Heart left ventricle (tissue), 16 donors: Measurements from ENCODE around the gene CCDC86. TPM values are rescaled to one million over a fixed set of nuclear protein-coding genes. Genes with fewer than 3 reads are reported as not detected.

ENCODE experiments used
- ATAC-seq, 4 donors: fragments of 200-7000 bp; cut with Tn5 transposase; one replicate each; pipeline ENCODE4 v1.9.1; 2020 to 2022; ENCODE audit warnings: moderate library complexity in 4 of 4, mild to moderate bottlenecking in 3 of 4, moderate number of reproducible peaks in 1 of 4
- DNase-seq, 5 donors: peaks; one replicate each; pipeline ENCODE4 v3.0.0-alpha.2; 2020
- H3K27ac ChIP-seq, 12 donors: fragments of 200-600 bp; sonication (generic) in 4 of 12; one replicate each; pipeline versions ENCODE4 v1.5.0 to v1.8.0; 2016 to 2022; ENCODE audit warnings: mild to moderate bottlenecking in 2 of 12
- H3K27me3 ChIP-seq, 9 donors: fragments of 200-600 bp; sonication (generic) in 2 of 9; one replicate each; pipeline versions ENCODE4 v1.5.1 to v1.8.0; 2016 to 2022; ENCODE audit warnings: mild to moderate bottlenecking in 3 of 9
- H3K36me3 ChIP-seq, 9 donors: fragments of 200-600 bp; sonication (generic) in 2 of 9; one replicate each; pipeline versions ENCODE4 v1.5.0 to v1.8.0; 2018 to 2022; ENCODE audit warnings: mild to moderate bottlenecking in 2 of 9
- H3K4me1 ChIP-seq, 12 donors: fragments of 200-600 bp; sonication (generic) in 4 of 12; one replicate each; pipeline versions ENCODE4 v1.5.0 to v1.8.0; 2016 to 2022; ENCODE audit warnings: mild to moderate bottlenecking in 3 of 12
- H3K4me3 ChIP-seq, 12 donors: fragments of 200-600 bp; sonication (generic) in 4 of 12; one replicate each; pipeline versions ENCODE4 v1.5.0 to v1.8.0; 2017 to 2022; ENCODE audit warnings: mild to moderate bottlenecking in 9 of 12, moderate library complexity in 4 of 12
- H3K9me3 ChIP-seq, 12 donors: fragments of 200-600 bp; sonication (generic) in 4 of 12; one replicate each; pipeline versions ENCODE4 v1.5.0 to v1.8.0; 2016 to 2022; ENCODE audit warnings: mild to moderate bottlenecking in 1 of 12
- POLR2A ChIP-seq, 2 donors: fragments of 450-650 bp; IDR thresholded peaks; one replicate each; pipeline ENCODE4 v1.6.1; 2017; ENCODE audit warnings: antibody characterized with exemption in 2 of 2, mild to moderate bottlenecking in 2 of 2, moderate library complexity in 2 of 2
- WGBS, 4 donors: extraction: QIAGEN DNeasy Blood & Tissue Kit in 2 of 4; methylation state at CpG; one replicate each; pipeline versions ENCODE4 v1.1.5 to v1.1.7; 2013 to 2018; 5-methylcytosine and 5-hydroxymethylcytosine counted together
- intact Hi-C, 10 donors: fragments of 100-400 bp; cut with DNase I; formaldehyde crosslinking; loops; one replicate each; pipeline versions ENCODE4 v1.11.1 to v1.14.2; 2022
- polyA plus RNA-seq, 2 donors: library from polyadenylated mRNA; stranded (reverse); fragments of 200-250 nt; gene quantifications; one replicate each; pipeline ENCODE4 v1.2.3, GENCODE V29; 2013
- total RNA-seq, 9 donors: library from RNA; depleted of rRNA in 2 of 9; stranded (reverse); fragments of >200 nt in 2 of 9; fragmentation: NEBNext Ultra II Directional in 3 of 9; extraction: Animal tissue kit (Norgen Biotek cat#: 25700) in 3 of 9; gene quantifications; one replicate each; pipeline versions ENCODE4 v1.1.0 to v1.2.4, GENCODE V29; 2016 to 2023
- TF ChIP-seq, protein P1 (sequence below), 12 donors: fragments of 200-600 bp; sonication (generic) in 4 of 12; IDR thresholded peaks; one replicate each; pipeline versions ENCODE4 v1.5.0 to v1.8.0; 2018 to 2022; ENCODE audit warnings: antibody characterized with exemption in 12 of 12, mild to moderate bottlenecking in 5 of 12
- donor health status: ischemic (EF 13 %, LVEDD 7.1; RV severe dilation, severe dysfunction).
- donor health status: healthy with polysubstance abuse.
- donor health status: DM: no; HTN: yes; CAD: no.
- donor health status: DM: no; HTN: no; CAD: no.
- donor health status: ischemic (EF 25% LVEDD 6.9; RV normal size, moderate dysfunction).
- donor health status: ischemic (EF 25% LVEDD 5.7; RV mildly dilated, moderate dysfunction).
- donor health status: healthy.
- donor health status: DM: yes; HTN: yes; CAD: no.
- donor health status: ischemic (EF 35%, LVEDD 5.7; RV mildly dilated, moderate dysfunction).
- donor health status: nonischemic (EF 11% LVEDD 7.7; RV severe dilation, severe dysfunction).
- donor health status: DM: yes; HTN: yes; CAD: no.
- donor health status: PGD.
- donor health status: ischemic (EF 29% LVEDD 5.4; RV normal size, mild dysfunction).
- donor health status: nonischemic (EF 23%, LVEDD 6.1; RV moderate dilation, normal function).

CCDC86 gene
- total and polyA plus RNA-seq, 11 donors = 6.0 to 33.3 (median 10.1) TPM

DNA sequence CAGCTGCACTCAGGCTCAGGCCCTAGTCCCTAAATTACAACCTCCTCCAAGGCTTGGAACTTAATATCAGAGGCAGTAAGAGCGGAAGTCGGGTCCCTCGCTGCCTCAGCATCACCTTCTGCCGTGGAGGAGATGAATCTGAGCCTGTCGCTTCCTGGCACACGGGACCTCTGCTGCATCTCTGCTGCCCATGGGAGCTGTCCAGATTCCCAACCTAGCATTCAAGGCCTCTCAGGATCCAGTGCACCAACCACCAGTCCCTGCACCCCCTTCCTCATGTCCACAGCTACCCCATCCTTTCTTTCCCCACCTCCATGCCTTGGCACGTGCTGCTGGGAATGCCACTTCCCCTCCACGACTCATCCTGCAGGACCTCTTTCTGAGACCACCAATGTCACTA, 16.3 kb downstream of the CCDC86 start:
- TF ChIP-seq POLR2A (IDR thresholded peaks at IDR 0.05) = no peak
- TF ChIP-seq, protein P1, sequence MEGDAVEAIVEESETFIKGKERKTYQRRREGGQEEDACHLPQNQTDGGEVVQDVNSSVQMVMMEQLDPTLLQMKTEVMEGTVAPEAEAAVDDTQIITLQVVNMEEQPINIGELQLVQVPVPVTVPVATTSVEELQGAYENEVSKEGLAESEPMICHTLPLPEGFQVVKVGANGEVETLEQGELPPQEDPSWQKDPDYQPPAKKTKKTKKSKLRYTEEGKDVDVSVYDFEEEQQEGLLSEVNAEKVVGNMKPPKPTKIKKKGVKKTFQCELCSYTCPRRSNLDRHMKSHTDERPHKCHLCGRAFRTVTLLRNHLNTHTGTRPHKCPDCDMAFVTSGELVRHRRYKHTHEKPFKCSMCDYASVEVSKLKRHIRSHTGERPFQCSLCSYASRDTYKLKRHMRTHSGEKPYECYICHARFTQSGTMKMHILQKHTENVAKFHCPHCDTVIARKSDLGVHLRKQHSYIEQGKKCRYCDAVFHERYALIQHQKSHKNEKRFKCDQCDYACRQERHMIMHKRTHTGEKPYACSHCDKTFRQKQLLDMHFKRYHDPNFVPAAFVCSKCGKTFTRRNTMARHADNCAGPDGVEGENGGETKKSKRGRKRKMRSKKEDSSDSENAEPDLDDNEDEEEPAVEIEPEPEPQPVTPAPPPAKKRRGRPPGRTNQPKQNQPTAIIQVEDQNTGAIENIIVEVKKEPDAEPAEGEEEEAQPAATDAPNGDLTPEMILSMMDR (IDR thresholded peaks at IDR 0.05) = no peak
- H3K9me3 ChIP-seq = no peaks in the 10 kb centered on the region
- H3K4me1 ChIP-seq = peaks cover 0 to 6% (median 0%) of the 10 kb centered on the region in 12 donors
- peaks cover 0 to under 1% (median 0%) of the 10 kb centered on the region in 9 donors for H3K36me3 ChIP-seq
- no peak overlapping the region for H3K27ac ChIP-seq
- DNase-seq (peak in 1 of 5 donors; percentile 26), ATAC-seq (no peak)
- H3K4me3 ChIP-seq = no peak overlapping the region
- no peaks in the 10 kb centered on the region for H3K27me3 ChIP-seq
- WGBS, 4 donors = 73 to 86% (median 79%) methylated on average over 8 of the region's 8 CpGs
- intact Hi-C loops = no loop called here

DNA sequence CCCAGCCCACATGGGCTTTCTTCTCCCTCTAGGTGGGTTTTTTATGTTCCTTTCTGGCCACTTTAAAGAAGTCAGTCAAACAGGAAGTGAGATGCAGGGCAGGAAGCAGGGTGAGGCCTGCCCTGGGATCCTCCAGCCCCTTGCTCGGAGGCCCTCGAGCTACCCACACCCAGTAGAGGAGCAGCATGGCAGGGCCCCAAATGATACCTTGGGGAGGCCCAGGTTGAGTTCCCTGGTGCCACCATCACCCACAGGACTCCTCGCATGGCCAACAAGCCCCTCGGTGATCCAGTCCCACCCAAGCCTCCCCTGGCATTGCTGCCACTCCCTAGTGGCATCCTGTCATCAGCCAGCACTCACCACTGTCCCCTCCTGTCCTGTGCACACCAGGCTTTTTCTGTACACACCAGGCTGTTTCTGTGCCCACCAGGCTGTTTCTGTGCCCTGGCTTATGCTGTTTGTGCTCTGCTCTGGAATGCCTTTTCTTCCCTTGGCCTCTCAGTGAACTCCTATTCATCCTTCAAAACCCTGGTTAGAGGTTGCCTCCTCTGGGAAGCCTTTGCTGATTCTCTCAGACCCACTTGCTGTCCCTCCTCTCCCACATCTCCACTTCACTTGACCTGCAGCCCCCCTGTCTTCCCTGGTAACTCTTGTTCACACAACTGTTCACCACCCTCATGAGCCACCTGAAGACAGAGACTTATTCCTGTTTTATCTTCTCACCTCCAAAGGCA, 17.0 kb downstream of the CCDC86 start:
- Histone ChIP-seq H3K4me3 (no peak overlapping the region), H3K36me3 (no peaks in the 10 kb centered on the region), H3K4me1 (peaks cover 0 to 6% (median 0%) of the 10 kb centered on the region in 12 donors), H3K27ac (no peak overlapping the region), H3K27me3 (no peaks in the 10 kb centered on the region), H3K9me3 (no peaks in the 10 kb centered on the region)
- no peak for ATAC-seq
- intact Hi-C loops = no loop called here
- DNase-seq = peak in 1 of 5 donors; percentile 19
- TF ChIP-seq, protein P1 (IDR thresholded peaks at IDR 0.05) = no peak
- no peak for TF ChIP-seq POLR2A (IDR thresholded peaks at IDR 0.05)
- 61 to 81% (median 70%) methylated on average over 4 of the region's 4 CpGs for WGBS, 4 donors

DNA sequence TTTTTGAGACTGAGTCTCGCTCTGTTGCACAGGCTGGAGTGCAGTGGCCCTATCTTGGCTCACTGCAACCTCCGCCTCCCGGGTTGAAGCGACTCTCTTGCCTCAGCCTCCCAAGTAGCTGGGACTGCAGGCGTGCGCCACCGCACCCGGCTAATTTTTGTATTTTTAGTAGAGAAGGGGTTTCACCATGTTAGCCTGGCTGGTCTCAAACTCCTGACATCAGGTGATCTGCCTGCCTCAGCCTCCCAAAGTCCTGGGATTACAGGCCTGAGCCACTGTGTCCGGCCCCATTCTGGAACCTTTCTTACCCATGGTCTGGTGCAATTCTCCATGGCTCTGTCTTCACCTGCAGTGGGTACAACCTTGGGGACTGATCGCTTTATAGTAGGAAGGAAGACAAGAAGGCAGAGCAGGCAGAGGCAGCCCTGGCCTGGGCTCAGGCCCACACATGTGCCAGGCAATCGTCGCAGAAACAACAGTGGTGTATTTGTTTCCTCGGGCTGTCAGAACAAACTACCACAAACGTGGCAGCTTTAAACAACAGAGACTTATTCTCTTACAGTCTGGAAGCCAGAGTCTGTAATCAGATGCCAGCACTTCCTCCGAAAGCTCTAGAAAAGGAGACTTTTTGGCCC, 17.8 kb downstream of the CCDC86 start:
- Histone ChIP-seq H3K27me3 (no peaks in the 10 kb centered on the region), H3K4me3 (no peak overlapping the region), H3K36me3 (no peaks in the 10 kb centered on the region), H3K4me1 (peaks cover 0 to 6% (median 0%) of the 10 kb centered on the region in 12 donors), H3K9me3 (no peaks in the 10 kb centered on the region), H3K27ac (no peak overlapping the region)
- DNase-seq (peak in 1 of 5 donors; percentile 1), ATAC-seq (no peak)
- intact Hi-C loops = no loop called here
- TF ChIP-seq POLR2A (IDR thresholded peaks at IDR 0.05) = no peak
- TF ChIP-seq, protein P1 (IDR thresholded peaks at IDR 0.05) = no peak
- WGBS, 4 donors = 79 to 88% (median 87%) methylated on average over 15 of the region's 15 CpGs

DNA sequence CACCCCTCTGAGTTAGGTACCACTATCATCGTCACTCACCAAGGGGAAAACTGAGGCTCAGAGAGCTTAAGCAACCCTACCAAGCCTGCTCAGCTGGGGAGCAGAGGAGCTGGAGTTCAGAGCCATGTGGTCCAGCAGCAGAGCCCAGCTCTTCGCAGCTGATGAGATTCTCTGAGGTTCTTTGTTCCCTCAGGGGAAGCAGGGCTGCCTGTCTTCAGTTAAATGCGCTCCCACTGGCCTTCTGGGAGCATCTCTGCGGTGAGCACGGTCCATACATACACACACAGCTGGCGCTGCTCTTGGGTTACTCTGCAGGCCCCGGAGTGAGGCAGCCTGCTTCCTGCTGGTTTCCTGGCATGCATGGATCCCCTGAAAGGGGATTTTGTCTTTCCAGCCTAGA, 19.0 kb downstream of the CCDC86 start:
- TF ChIP-seq POLR2A (IDR thresholded peaks at IDR 0.05) = no peak
- peaks cover 0 to 6% (median 0%) of the 10 kb centered on the region in 12 donors for H3K4me1 ChIP-seq
- intact Hi-C loops = no loop called here
- no peaks in the 10 kb centered on the region for H3K36me3 ChIP-seq
- H3K4me3 ChIP-seq = no peak overlapping the region
- ATAC-seq (peak in 2 of 4 donors; percentile 19 to 34), DNase-seq (peak in 2 of 5 donors; percentile 11 to 47)
- no peak overlapping the region for H3K27ac ChIP-seq
- no peaks in the 10 kb centered on the region for H3K27me3 ChIP-seq
- H3K9me3 ChIP-seq = no peaks in the 10 kb centered on the region
- 24 to 53% (median 45%) methylated on average over 7 of the region's 7 CpGs for WGBS, 4 donors
